ENCODE data around the gene VAMP3.

VAMP3 gene

DNA sequence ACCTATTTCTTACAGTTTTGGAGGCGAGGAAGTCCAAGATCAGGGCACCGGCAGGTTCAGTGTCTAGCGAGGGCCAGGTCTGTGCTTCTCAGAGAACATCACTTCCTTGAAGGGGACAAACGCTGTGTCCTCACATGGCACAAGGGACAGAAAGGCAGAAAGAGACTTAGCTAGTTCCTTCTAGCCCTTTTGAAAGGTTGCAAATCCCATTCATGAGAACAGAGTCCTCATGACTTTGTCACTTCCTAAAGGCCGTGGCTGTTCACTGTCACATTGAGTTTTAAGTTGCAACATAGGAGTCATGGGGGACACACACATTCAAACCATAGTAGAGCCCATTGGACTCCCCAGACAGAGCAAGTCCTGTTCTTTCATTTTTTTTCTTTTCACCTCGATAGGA lies 40.4 kb downstream of the VAMP3 start:
- H3K27me3 ChIP-seq (ENCODE audit: control insufficient read depth, insufficient read depth, low read length), result no peaks in the 10 kb centered on the region
- H3K4me3 ChIP-seq (ENCODE audit: low read depth, low read length), result no peak overlapping the region
- no peak overlapping the region for H3K9ac ChIP-seq (ENCODE audit: low read depth, low read length)
- no peaks in the 10 kb centered on the region for H3K4me1 ChIP-seq (ENCODE audit: control insufficient read depth, insufficient read depth, low read length)
- peaks cover 18% of the 10 kb centered on the region for H3K36me3 ChIP-seq (ENCODE audit: control insufficient read depth, insufficient read depth, low read length)
- H3K9me3 ChIP-seq (ENCODE audit: control insufficient read depth, insufficient read depth, low read length), result peaks cover 20% of the 10 kb centered on the region
- H3K27ac ChIP-seq (ENCODE audit: low read depth, low read length), result no peak overlapping the region

DNA sequence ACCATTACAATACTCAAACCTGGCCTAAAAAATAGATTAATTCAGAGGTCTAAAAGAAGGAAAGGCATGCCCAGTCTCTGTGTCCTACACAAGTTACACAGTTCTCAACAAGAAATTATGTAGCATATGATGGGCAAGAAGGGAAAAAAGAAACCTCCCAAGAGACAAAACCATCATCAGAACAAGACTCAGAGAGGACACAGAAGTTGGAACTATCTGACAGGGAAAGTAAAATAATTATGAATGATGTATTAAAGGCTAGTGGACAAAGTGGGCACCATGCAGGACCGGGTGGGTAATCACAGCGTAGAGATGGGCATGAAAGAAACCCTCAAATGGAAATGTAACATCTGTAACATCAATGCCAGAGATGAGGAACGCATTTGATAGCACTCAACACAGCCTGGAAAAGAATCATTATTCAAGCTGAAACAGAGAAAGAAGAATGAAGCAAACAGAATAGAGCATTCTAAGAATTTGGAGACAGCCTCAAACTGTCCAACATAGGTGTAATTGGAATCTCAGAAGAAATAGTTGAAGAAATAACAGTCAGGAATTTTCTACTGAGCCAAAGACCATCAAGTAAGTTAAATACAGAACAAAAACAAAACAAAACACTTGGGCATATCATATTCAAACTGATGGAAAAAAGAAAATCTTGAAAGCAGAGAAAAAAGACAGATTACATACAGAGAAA lies 42.7 kb downstream of the VAMP3 start:
- Histone ChIP-seq H3K27me3 (ENCODE audit: control insufficient read depth, insufficient read depth, low read length) (no peaks in the 10 kb centered on the region), H3K27ac (ENCODE audit: low read depth, low read length) (no peak overlapping the region), H3K9me3 (ENCODE audit: control insufficient read depth, insufficient read depth, low read length) (peaks cover 20% of the 10 kb centered on the region), H3K4me1 (ENCODE audit: control insufficient read depth, insufficient read depth, low read length) (no peaks in the 10 kb centered on the region), H3K36me3 (ENCODE audit: control insufficient read depth, insufficient read depth, low read length) (peaks cover 18% of the 10 kb centered on the region), H3K4me3 (ENCODE audit: low read depth, low read length) (no peak overlapping the region), H3K9ac (ENCODE audit: low read depth, low read length) (no peak overlapping the region)

- Histone ChIP-seq H3K4me1 (ENCODE audit: control insufficient read depth, insufficient read depth, low read length) (no peaks in the 10 kb centered on the region), H3K9me3 (ENCODE audit: control insufficient read depth, insufficient read depth, low read length) (no peaks in the 10 kb centered on the region)
These were observed 50.2 kb downstream of the VAMP3 start for GRCh38 chr1:7821282-7821681.

DNA sequence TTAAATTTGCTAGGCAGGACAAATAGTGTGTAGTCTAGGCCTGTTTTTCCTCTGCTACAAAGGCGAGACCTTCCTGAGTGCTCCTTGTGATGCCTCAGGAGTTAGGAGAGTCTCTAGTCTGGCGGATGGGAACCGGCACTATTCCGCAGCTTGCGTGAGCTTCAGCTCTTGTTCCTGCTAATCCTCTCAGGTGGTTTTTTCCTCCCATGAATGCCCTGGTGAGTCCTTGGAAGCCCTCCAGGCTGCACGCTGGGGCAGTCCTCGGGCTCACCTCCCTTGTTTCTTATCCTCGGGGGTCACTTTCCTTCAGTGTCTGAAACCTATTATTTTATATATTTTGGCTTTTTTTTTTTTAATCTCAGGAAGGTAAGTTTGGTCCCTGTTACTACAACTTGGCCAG lies 53.6 kb downstream of the VAMP3 start:
- no peaks in the 10 kb centered on the region for H3K9me3 ChIP-seq (ENCODE audit: control insufficient read depth, insufficient read depth, low read length)
- no peak overlapping the region for H3K9ac ChIP-seq (ENCODE audit: low read depth, low read length)
- peaks cover 36% of the 10 kb centered on the region for H3K36me3 ChIP-seq (ENCODE audit: control insufficient read depth, insufficient read depth, low read length)
- no peaks in the 10 kb centered on the region for H3K4me1 ChIP-seq (ENCODE audit: control insufficient read depth, insufficient read depth, low read length)
- H3K4me3 ChIP-seq (ENCODE audit: low read depth, low read length), result no peak overlapping the region
- H3K27ac ChIP-seq (ENCODE audit: low read depth, low read length), result no peak overlapping the region
- no peaks in the 10 kb centered on the region for H3K27me3 ChIP-seq (ENCODE audit: control insufficient read depth, insufficient read depth, low read length)

More at GRCh38 chr1:7821282-7821681, 50.2 kb downstream of the VAMP3 start:
- H3K36me3 ChIP-seq (ENCODE audit: control insufficient read depth, insufficient read depth, low read length), result peaks cover 13% of the 10 kb centered on the region
- no peak overlapping the region for H3K27ac ChIP-seq (ENCODE audit: low read depth, low read length)
- no peak overlapping the region for H3K9ac ChIP-seq (ENCODE audit: low read depth, low read length)
- no peaks in the 10 kb centered on the region for H3K27me3 ChIP-seq (ENCODE audit: control insufficient read depth, insufficient read depth, low read length)
- no peak overlapping the region for H3K4me3 ChIP-seq (ENCODE audit: low read depth, low read length)

DNA sequence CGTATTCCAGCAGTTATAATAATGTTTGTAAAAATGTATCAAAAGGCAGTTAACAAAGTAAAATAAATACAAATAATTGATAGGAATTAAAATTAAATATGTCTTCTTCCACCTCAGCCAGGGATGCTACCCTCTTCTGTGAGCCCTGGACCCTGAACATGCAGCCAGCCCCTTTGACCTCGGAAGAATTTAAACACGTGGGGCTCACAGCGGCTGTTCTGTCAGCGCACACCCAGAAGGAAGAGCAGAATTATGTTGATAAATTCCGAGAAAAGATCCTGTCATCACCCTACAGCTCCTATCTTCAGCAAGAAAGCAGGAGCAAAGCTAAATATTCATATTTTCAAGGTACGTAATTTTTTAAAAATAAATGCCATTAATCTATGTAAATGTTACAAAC lies 55.3 kb downstream of the VAMP3 start:
- no peak overlapping the region for H3K4me3 ChIP-seq (ENCODE audit: low read depth, low read length)
- H3K27ac ChIP-seq (ENCODE audit: low read depth, low read length), result no peak overlapping the region
- H3K36me3 ChIP-seq (ENCODE audit: control insufficient read depth, insufficient read depth, low read length), result peaks cover 32% of the 10 kb centered on the region
- no peaks in the 10 kb centered on the region for H3K9me3 ChIP-seq (ENCODE audit: control insufficient read depth, insufficient read depth, low read length)
- H3K27me3 ChIP-seq (ENCODE audit: control insufficient read depth, insufficient read depth, low read length), result no peaks in the 10 kb centered on the region
- H3K9ac ChIP-seq (ENCODE audit: low read depth, low read length), result no peak overlapping the region
- no peaks in the 10 kb centered on the region for H3K4me1 ChIP-seq (ENCODE audit: control insufficient read depth, insufficient read depth, low read length)

DNA sequence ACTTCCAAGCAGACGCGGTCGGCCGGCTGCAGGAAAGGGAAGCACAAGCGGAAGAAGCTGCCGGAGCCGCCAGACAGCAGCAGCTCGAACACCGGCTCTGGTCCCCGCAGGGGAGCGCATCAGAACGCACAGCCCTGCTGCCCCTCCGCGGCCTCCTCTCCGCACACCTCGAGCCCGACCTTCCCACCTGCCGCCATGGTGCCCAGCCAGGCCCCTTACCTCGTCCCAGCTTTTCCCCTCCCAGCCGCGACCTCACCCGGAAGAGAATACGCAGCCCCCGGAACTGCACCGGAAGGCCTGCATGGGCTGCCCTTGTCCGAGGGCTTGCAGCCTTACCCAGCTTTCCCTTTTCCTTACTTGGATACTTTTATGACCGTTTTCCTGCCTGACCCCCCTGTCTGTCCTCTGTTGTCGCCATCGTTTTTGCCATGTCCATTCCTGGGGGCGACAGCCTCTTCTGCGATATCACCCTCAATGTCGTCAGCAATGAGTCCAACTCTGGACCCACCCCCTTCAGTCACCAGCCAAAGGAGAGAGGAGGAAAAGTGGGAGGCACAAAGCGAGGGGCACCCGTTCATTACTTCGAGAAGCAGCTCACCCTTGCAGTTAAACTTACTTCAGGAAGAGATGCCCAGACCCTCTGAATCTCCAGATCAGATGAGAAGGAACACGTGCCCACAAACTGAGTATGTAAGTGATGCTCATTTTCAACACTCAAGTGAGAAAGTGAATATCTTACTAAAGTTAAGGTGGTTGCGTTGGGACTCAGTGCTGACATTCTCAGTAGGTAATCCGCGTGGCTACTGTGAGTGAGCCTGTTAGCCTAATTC lies 56.2 kb downstream of the VAMP3 start:
- Histone ChIP-seq H3K9ac (ENCODE audit: low read depth, low read length) (no peak overlapping the region), H3K9me3 (ENCODE audit: control insufficient read depth, insufficient read depth, low read length) (no peaks in the 10 kb centered on the region), H3K4me3 (ENCODE audit: low read depth, low read length) (no peak overlapping the region), H3K36me3 (ENCODE audit: control insufficient read depth, insufficient read depth, low read length) (peaks cover 32% of the 10 kb centered on the region), H3K27me3 (ENCODE audit: control insufficient read depth, insufficient read depth, low read length) (no peaks in the 10 kb centered on the region), H3K27ac (ENCODE audit: low read depth, low read length) (no peak overlapping the region), H3K4me1 (ENCODE audit: control insufficient read depth, insufficient read depth, low read length) (no peaks in the 10 kb centered on the region)

All from HUES48 (cell line).